Activated CD4-positive, alpha-beta memory T cell treated with anti-CD3 and anti-CD28 coated beads, Interleukin-2, amount 10 ng/mL, durations not matched to agents 7 days and 5 days (primary cell): ENCODE data around the gene OXLD1. TPM values are rescaled to one million over a fixed set of nuclear protein-coding genes. Genes with fewer than 3 reads are reported as not detected.

Experiments used
- CTCF ChIA-PET: fragments of 350-600 bp; sonication (Branson Sonifier 250); formaldehyde crosslinking; loops from one replicate; lab custom pipeline; 2021; ENCODE audit warnings: antibody characterized with exemption, inconsistent platforms; lab: Charles Lee
- POLR2A ChIA-PET: fragments of 350-600 bp; sonication (Branson Sonifier 250); formaldehyde crosslinking; loops from one replicate; lab custom pipeline; 2021; ENCODE audit warnings: antibody characterized with exemption; lab: Charles Lee
- DNase-seq: peaks from one replicate; pipeline ENCODE4 v3.0.0-alpha.2; 2020
- H3K27ac Mint-ChIP-seq: one replicate; pipeline ENCODE4 v1.8.0; 2021; ENCODE audit warnings: mild to moderate bottlenecking, mixed read lengths
- H3K27me3 Mint-ChIP-seq: one replicate; pipeline ENCODE4 v1.8.0; 2021; ENCODE audit warnings: mixed read lengths
- H3K36me3 Mint-ChIP-seq: one replicate; pipeline ENCODE4 v1.8.0; 2021; ENCODE audit warnings: low read depth, mixed read lengths
- H3K4me1 Mint-ChIP-seq: one replicate; pipeline ENCODE4 v1.8.0; 2021; ENCODE audit warnings: mixed read lengths
- H3K4me3 Mint-ChIP-seq: one replicate; pipeline ENCODE4 v1.8.0; 2021; ENCODE audit warnings: mild to moderate bottlenecking, mixed read lengths
- H3K9me3 Mint-ChIP-seq: one replicate; pipeline ENCODE4 v1.8.0; 2021; ENCODE audit warnings: mixed read lengths
- total RNA-seq, 2 experiments: library from RNA; stranded (reverse); gene quantifications; one replicate each; pipeline ENCODE4 v1.2.3, GENCODE V29; 2021

Gene OXLD1
- total RNA-seq, 2 experiments from 2014 or later: 59.3 TPM

- Mint-ChIP-seq H3K27me3 (no peaks in the 10 kb centered on the region), H3K4me3 (no peak overlapping the region), H3K4me1 (peaks cover 11% of the 10 kb centered on the region), H3K27ac (no peak overlapping the region), H3K9me3 (no peaks in the 10 kb centered on the region), H3K36me3 (peaks cover 38% of the 10 kb centered on the region)
- CTCF ChIA-PET: interaction anchor here (2.8 kb wide), 1 partner anchor 29 kb away, joined by 18 read pairs; the partner anchor contains the start of gene MRPL12
- no peak for DNase-seq
- POLR2A ChIA-PET: interaction anchor here (0.9 kb wide), 1 partner anchor 10 kb away, joined by 3 read pairs; the partner anchor contains the start of genes ARL16 and HGS
Measured at GRCh38 chr17:81673561-81674258, 7.3 kb upstream of the OXLD1 start.

- H3K4me1 Mint-ChIP-seq: peaks cover 17% of the 10 kb centered on the region
- POLR2A ChIA-PET: interaction anchor here (0.7 kb wide), 1 partner anchor 168 kb away, joined by 3 read pairs; no protein-coding TSS in a partner anchor
- no peaks in the 10 kb centered on the region for H3K9me3 Mint-ChIP-seq
- CTCF ChIA-PET: no interaction called here
- H3K27me3 Mint-ChIP-seq: no peaks in the 10 kb centered on the region
- no peak overlapping the region for H3K4me3 Mint-ChIP-seq
- DNase-seq: no peak
- no peak overlapping the region for H3K27ac Mint-ChIP-seq
- peaks cover 43% of the 10 kb centered on the region for H3K36me3 Mint-ChIP-seq
Measured at GRCh38 chr17:81672954-81673353, 6.5 kb upstream of the OXLD1 start.

- CTCF ChIA-PET: no interaction called here
- Mint-ChIP-seq H3K36me3 (peaks cover 48% of the 10 kb centered on the region), H3K27ac (no peak overlapping the region), H3K4me3 (no peak overlapping the region), H3K4me1 (peaks cover 22% of the 10 kb centered on the region), H3K27me3 (no peaks in the 10 kb centered on the region), H3K9me3 (no peaks in the 10 kb centered on the region)
- POLR2A ChIA-PET: interaction anchor here (0.7 kb wide), 1 partner anchor 169 kb away, joined by 3 read pairs; no protein-coding TSS in a partner anchor
- no peak for DNase-seq
Measured at GRCh38 chr17:81672504-81672903, 6.1 kb upstream of the OXLD1 start.

GRCh38 chr17:81667754-81668153 lies 1.3 kb upstream of the OXLD1 start:
- CTCF ChIA-PET: interaction anchor here (2.3 kb wide), 1 partner anchor 16 kb away, joined by 6 read pairs; the partner anchor contains the start of genes ARL16 and HGS
- peak overlapping the region; percentile 76 for H3K27ac Mint-ChIP-seq
- peaks cover 63% of the 10 kb centered on the region for H3K36me3 Mint-ChIP-seq
- peak overlapping the region; percentile 93 for H3K4me3 Mint-ChIP-seq
- no peaks in the 10 kb centered on the region for H3K27me3 Mint-ChIP-seq
- peaks cover 52% of the 10 kb centered on the region for H3K4me1 Mint-ChIP-seq
- POLR2A ChIA-PET: interaction anchor here (1.0 to 3.2 kb wide), 6 partner anchors 8 to 309 kb away, joined by 3 to 18 read pairs (median 6); partner anchors contain the start of genes ARL16, HGS and MRPL12
- DNase-seq: no peak
- H3K9me3 Mint-ChIP-seq: no peaks in the 10 kb centered on the region

GRCh38 chr17:81666092-81666341 lies 388 bp downstream of the OXLD1 start:
- Mint-ChIP-seq H3K4me3 (peak overlapping the region; percentile 93), H3K27me3 (no peaks in the 10 kb centered on the region), H3K4me1 (peaks cover 62% of the 10 kb centered on the region), H3K9me3 (no peaks in the 10 kb centered on the region), H3K36me3 (peaks cover 46% of the 10 kb centered on the region), H3K27ac (peak overlapping the region; percentile 94)
- ChIA-PET CTCF (interaction anchor here (0.7 to 2.3 kb wide), 7 partner anchors 9 to 53 kb away, joined by 3 to 6 read pairs (median 3); partner anchors contain the start of genes ARL16 and HGS), POLR2A (interaction anchor here (0.7 to 4.8 kb wide), 18 partner anchors 10 to 207 kb away, joined by 3 to 52 read pairs (median 4); partner anchors contain the start of genes ARL16, HGS, MCRIP1 and MRPL12)
- DNase-seq: no peak

GRCh38 chr17:81665205-81666091 lies 957 bp downstream of the OXLD1 start:
- Mint-ChIP-seq H3K27me3 (no peaks in the 10 kb centered on the region), H3K27ac (peak overlapping the region; percentile 94), H3K36me3 (peaks cover 45% of the 10 kb centered on the region), H3K4me3 (peak overlapping the region; percentile 93), H3K4me1 (peaks cover 62% of the 10 kb centered on the region), H3K9me3 (no peaks in the 10 kb centered on the region)
- peak; percentile 62 for DNase-seq
- ChIA-PET CTCF (interaction anchor here (0.7 to 1.1 kb wide), 6 partner anchors 11 to 52 kb away, joined by 3 to 4 read pairs (median 3); partner anchors contain the start of genes ARL16 and HGS), POLR2A (interaction anchor here (0.6 to 4.8 kb wide), 16 partner anchors 9 to 358 kb away, joined by 3 to 52 read pairs (median 4); partner anchors contain the start of genes ARL16, HGS, LRRC45 and MCRIP1)

- H3K27ac Mint-ChIP-seq: peak overlapping the region; percentile 94
- ChIA-PET CTCF (interaction anchor here (0.6 to 1.3 kb wide), 3 partner anchors 8 to 324 kb away, joined by 3 to 5 read pairs (median 3); partner anchors contain the start of gene PDE6G), POLR2A (interaction anchor here (1.2 to 4.8 kb wide), 4 partner anchors 8 to 112 kb away, joined by 4 to 52 read pairs (median 16); partner anchors contain the start of genes FAAP100, MRPL12, NPLOC4 and PDE6G)
- H3K4me1 Mint-ChIP-seq: peaks cover 55% of the 10 kb centered on the region
- H3K9me3 Mint-ChIP-seq: no peaks in the 10 kb centered on the region
- no peak for DNase-seq
- H3K4me3 Mint-ChIP-seq: no peak overlapping the region
- no peaks in the 10 kb centered on the region for H3K27me3 Mint-ChIP-seq
- H3K36me3 Mint-ChIP-seq: peaks cover 34% of the 10 kb centered on the region
Measured at GRCh38 chr17:81664051-81664470, 2.3 kb downstream of the OXLD1 start.

- H3K27ac Mint-ChIP-seq: peak overlapping the region; percentile 94
- H3K9me3 Mint-ChIP-seq: no peaks in the 10 kb centered on the region
- ChIA-PET POLR2A (interaction anchor here (0.8 to 2.1 kb wide), 5 partner anchors 9 to 149 kb away, joined by 3 to 9 read pairs (median 4); partner anchors contain the start of genes ARL16, HGS, NPLOC4 and TSPAN10), CTCF (no interaction called here)
- H3K4me3 Mint-ChIP-seq: no peak overlapping the region
- peaks cover 23% of the 10 kb centered on the region for H3K36me3 Mint-ChIP-seq
- H3K4me1 Mint-ChIP-seq: peaks cover 45% of the 10 kb centered on the region
- DNase-seq: no peak
- no peaks in the 10 kb centered on the region for H3K27me3 Mint-ChIP-seq
Measured at GRCh38 chr17:81662002-81662401, 4.4 kb downstream of the OXLD1 start.

- Mint-ChIP-seq H3K9me3 (no peaks in the 10 kb centered on the region), H3K4me1 (peaks cover 39% of the 10 kb centered on the region), H3K4me3 (no peak overlapping the region), H3K27ac (no peak overlapping the region), H3K27me3 (no peaks in the 10 kb centered on the region), H3K36me3 (peaks cover 14% of the 10 kb centered on the region)
- no peak for DNase-seq
- ChIA-PET POLR2A (interaction anchor here (2.1 kb wide), 1 partner anchor 24 kb away, joined by 4 read pairs; the partner anchor contains the start of genes NPLOC4 and TSPAN10), CTCF (no interaction called here)
Measured at GRCh38 chr17:81660441-81660840, 6.0 kb downstream of the OXLD1 start.

- POLR2A ChIA-PET: no interaction called here
- Mint-ChIP-seq H3K36me3 (peaks cover 2% of the 10 kb centered on the region), H3K4me3 (no peak overlapping the region), H3K4me1 (peaks cover 31% of the 10 kb centered on the region), H3K27me3 (no peaks in the 10 kb centered on the region), H3K27ac (no peak overlapping the region), H3K9me3 (no peaks in the 10 kb centered on the region)
- no peak for DNase-seq
- CTCF ChIA-PET: no interaction called here
Measured at GRCh38 chr17:81659038-81659437, 7.4 kb downstream of the OXLD1 start.

- H3K27ac Mint-ChIP-seq: peak overlapping the region; percentile 3
- POLR2A ChIA-PET: interaction anchor here (1.1 to 2.8 kb wide), 3 partner anchors 9 to 46 kb away, joined by 3 to 22 read pairs (median 3); partner anchors contain the start of genes CCDC137, MRPL12 and OXLD1
- no peaks in the 10 kb centered on the region for H3K36me3 Mint-ChIP-seq
- H3K4me3 Mint-ChIP-seq: no peak overlapping the region
- CTCF ChIA-PET: no interaction called here
- peaks cover 26% of the 10 kb centered on the region for H3K4me1 Mint-ChIP-seq
- no peaks in the 10 kb centered on the region for H3K9me3 Mint-ChIP-seq
- DNase-seq: no peak
- H3K27me3 Mint-ChIP-seq: peaks cover under 1% of the 10 kb centered on the region
Measured at GRCh38 chr17:81656835-81657234, 9.6 kb downstream of the OXLD1 start.
